ENCODE measurements around the gene FBXO39.
"Not testable (repeated sequence)": the region's sequence is repeated elsewhere in the genome, so short reads cannot be mapped to it uniquely, and the experiment has no call there.

The FBXO39 gene

GRCh38 chr17:6775871-6776405 lies at the start of gene FBXO39:
FBXO39 (plus strand) TSS chr17:6776215; CDS start chr17:6779869, 3,654 bp downstream.
- DNase-seq (ENCODE audit: low read depth), result no peak

GRCh38 chr17:6729531-6729930 lies 46.5 kb upstream of the FBXO39 start:
- no peak for DNase-seq (ENCODE audit: low read depth)

- DNase-seq (ENCODE audit: low read depth), result not testable (repeated sequence)
Measured at GRCh38 chr17:6746665-6747064, 29.4 kb upstream of the FBXO39 start.

GRCh38 chr17:6748617-6749016 lies 27.4 kb upstream of the FBXO39 start:
- DNase-seq (ENCODE audit: low read depth), result no peak

- DNase-seq (ENCODE audit: low read depth), result no peak
Measured at GRCh38 chr17:6749519-6749918, 26.5 kb upstream of the FBXO39 start.

- DNase-seq (ENCODE audit: low read depth), result peak; percentile 100
Measured at GRCh38 chr17:6752068-6752909, 23.7 kb upstream of the FBXO39 start.

GRCh38 chr17:6753006-6753445 lies 23.0 kb upstream of the FBXO39 start:
- DNase-seq (ENCODE audit: low read depth), result peak; percentile 59

- no peak for DNase-seq (ENCODE audit: low read depth)
Measured at GRCh38 chr17:6753546-6753945, 22.5 kb upstream of the FBXO39 start.

- peak; percentile 33 for DNase-seq (ENCODE audit: low read depth)
Measured at GRCh38 chr17:6755281-6755680, 20.7 kb upstream of the FBXO39 start.

GRCh38 chr17:6755731-6756184 lies 20.3 kb upstream of the FBXO39 start, which contains the start of gene XAF1:
XAF1 (plus strand) TSS chr17:6756046; CDS start chr17:6756079, 33 bp downstream.
- peak; percentile 24 for DNase-seq (ENCODE audit: low read depth)

GRCh38 chr17:6756425-6757031 lies 19.5 kb upstream of the FBXO39 start:
- no peak for DNase-seq (ENCODE audit: low read depth)

- DNase-seq (ENCODE audit: low read depth), result no peak
Measured at GRCh38 chr17:6757747-6758146, 18.3 kb upstream of the FBXO39 start.

GRCh38 chr17:6761779-6762178 lies 14.2 kb upstream of the FBXO39 start:
- DNase-seq (ENCODE audit: low read depth), result no peak

- DNase-seq (ENCODE audit: low read depth), result no peak
Measured at GRCh38 chr17:6768447-6768846, 7.6 kb upstream of the FBXO39 start.

GRCh38 chr17:6772016-6772415 lies 4.0 kb upstream of the FBXO39 start:
- no peak for DNase-seq (ENCODE audit: low read depth)

- DNase-seq (ENCODE audit: low read depth), result not testable (repeated sequence)
Measured at GRCh38 chr17:6774906-6775305, 1.1 kb upstream of the FBXO39 start.

GRCh38 chr17:6779411-6779810 lies 3.4 kb downstream of the FBXO39 start:
- DNase-seq (ENCODE audit: low read depth), result no peak

- DNase-seq (ENCODE audit: low read depth), result no peak
Measured at GRCh38 chr17:6780001-6780400, 4.0 kb downstream of the FBXO39 start.

- DNase-seq (ENCODE audit: low read depth), result no peak
Measured at GRCh38 chr17:6780886-6781285, 4.9 kb downstream of the FBXO39 start.

GRCh38 chr17:6782244-6782643 lies 6.2 kb downstream of the FBXO39 start:
- DNase-seq (ENCODE audit: low read depth), result no peak

- DNase-seq (ENCODE audit: low read depth), result peak; percentile 30
Measured at GRCh38 chr17:6786618-6787017, 10.6 kb downstream of the FBXO39 start.

- DNase-seq (ENCODE audit: low read depth), result no peak
Measured at GRCh38 chr17:6787081-6787693, 11.2 kb downstream of the FBXO39 start.
